ENCODE measurements around the gene TSSC4. TPM values are rescaled to one million over a fixed set of nuclear protein-coding genes. Genes with fewer than 3 reads are reported as not detected.

Gene TSSC4
- total RNA-seq, 1 experiment from 2014 or later = 90.1 TPM

DNA sequence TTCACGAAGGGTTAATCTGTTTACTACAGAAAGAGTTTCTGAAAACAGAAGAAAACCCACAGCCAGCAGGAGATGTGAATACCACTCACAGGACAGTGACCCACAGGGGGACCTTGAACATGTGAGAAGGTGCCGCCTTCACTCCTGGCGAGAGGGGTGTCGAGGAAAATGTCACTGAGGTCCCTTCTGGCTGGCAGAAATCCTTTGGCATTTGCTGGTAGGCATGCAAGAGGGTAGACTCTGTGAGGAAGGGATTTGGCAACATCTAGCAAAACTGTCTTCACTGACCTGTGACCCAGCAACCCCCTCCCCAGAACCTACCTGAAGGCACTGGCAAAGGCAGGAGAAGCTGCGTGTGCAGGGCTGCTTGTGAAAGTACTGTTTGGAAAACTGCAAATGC, 52.9 kb downstream of the TSSC4 start:
- DNase-seq = no peak
- Histone ChIP-seq H3K27me3 (peaks cover 9% of the 10 kb centered on the region), H3K9me3 (peaks cover 3% of the 10 kb centered on the region; the same call in 1 of the 2 replicates), H3K36me3 (no peaks in the 10 kb centered on the region), H3K4me3 (no peak overlapping the region)

Other genes with a start within 250 kb of the TSSC4 start
- not detected in 2 replicates for gene INS, start 239.5 kb upstream of the TSSC4 start, total RNA-seq (2014; rRNA removed; shearing (Covaris generic); ENCODE audit: low replicate concordance)
- not detected in 2 replicates for gene TH, start 228.9 kb upstream of the TSSC4 start, total RNA-seq (2014; rRNA removed; shearing (Covaris generic); ENCODE audit: low replicate concordance)
- gene ASCL2, start 130.2 kb upstream of the TSSC4 start, total RNA-seq (2014; rRNA removed; shearing (Covaris generic); ENCODE audit: low replicate concordance) = not detected in 2 replicates
- 8.4 and 18.1 TPM in 2 replicates for gene C11orf21, start 98.8 kb upstream of the TSSC4 start, total RNA-seq (2014; rRNA removed; shearing (Covaris generic); ENCODE audit: low replicate concordance)
- 4.3 and 6.0 TPM in 2 replicates for gene TSPAN32, start 98.7 kb upstream of the TSSC4 start, total RNA-seq (2014; rRNA removed; shearing (Covaris generic); ENCODE audit: low replicate concordance)
- gene CD81, start 23.4 kb upstream of the TSSC4 start, total RNA-seq (2014; rRNA removed; shearing (Covaris generic); ENCODE audit: low replicate concordance) = 141 and 182 TPM in 2 replicates
- not detected in 2 replicates for gene TRPM5, start 43.8 kb downstream of the TSSC4 start, total RNA-seq (2014; rRNA removed; shearing (Covaris generic); ENCODE audit: low replicate concordance)
- gene KCNQ1, start 44.3 kb downstream of the TSSC4 start, total RNA-seq (2014; rRNA removed; shearing (Covaris generic); ENCODE audit: low replicate concordance) = not detected in 2 replicates

Data from MG63 (cell line).